Right kidney (tissue), 1 donor: Measurements from ENCODE around the gene P4HA1.

Source experiments
- DNase-seq: peaks from one replicate; pipeline ENCODE4 v3.0.0-alpha.2; 2016

Gene P4HA1

DNA sequence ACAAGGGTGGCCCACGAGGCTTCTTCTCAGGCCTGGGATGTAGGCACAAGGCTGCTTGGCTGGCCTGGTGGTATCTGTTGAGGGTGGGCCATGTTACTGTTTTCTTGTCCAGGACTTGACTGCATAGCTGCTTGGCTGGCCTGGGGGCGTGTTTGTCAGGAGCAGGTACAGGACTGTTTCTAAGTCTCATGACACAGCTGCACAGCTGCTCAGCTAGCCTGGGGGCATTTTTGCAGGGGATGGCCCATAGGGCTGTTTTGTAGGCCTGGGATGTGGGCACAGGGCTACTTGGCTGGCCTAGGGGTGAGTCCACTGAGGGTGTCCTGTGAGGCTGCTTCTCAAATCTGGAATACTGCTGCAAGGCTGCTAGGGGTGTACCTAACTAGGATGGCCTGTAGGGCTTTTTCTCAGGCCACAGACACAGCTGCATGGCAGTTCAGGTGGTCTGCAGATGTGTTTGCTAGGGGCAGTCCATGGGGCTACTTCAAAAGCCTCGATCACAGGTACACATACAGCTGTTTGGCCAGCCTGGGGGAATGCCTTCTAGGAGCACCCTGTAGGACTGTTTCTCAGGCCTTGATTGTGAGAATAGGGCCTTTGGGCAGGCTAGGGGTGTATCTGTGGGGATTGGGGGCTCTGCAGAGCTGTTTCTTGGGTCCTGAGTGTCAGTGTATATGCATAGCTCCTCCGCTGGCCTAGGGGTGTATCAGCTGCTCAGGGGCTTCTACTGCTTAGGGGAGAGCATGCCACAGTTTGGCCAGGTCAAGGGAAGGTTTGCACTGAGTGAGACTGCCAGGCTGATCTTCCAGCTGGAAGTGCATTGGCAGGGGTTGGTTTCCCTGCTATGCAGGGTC is 115.4 kb downstream of the P4HA1 start:
- DNase-seq: no peak

DNA sequence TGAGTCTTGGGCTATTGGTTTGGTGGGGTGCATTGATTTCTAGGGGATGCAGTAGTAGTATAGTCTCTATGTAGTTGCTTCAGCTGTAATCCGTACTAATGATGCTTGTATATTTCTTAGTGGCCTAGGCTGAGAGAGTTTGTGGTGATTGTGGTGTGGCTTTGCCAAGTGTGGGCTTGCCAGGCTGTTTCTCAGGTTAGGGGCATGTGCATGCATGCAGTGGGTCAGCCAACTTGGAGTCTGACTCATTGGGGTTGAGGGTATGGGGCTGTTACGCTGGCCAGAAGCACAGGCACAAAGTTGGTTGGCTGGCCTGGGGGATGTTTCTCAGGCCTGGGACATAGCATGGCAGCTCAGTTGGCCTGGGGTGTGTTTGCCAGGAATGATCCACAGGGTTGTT is 116.3 kb downstream of the P4HA1 start:
- no peak for DNase-seq

DNA sequence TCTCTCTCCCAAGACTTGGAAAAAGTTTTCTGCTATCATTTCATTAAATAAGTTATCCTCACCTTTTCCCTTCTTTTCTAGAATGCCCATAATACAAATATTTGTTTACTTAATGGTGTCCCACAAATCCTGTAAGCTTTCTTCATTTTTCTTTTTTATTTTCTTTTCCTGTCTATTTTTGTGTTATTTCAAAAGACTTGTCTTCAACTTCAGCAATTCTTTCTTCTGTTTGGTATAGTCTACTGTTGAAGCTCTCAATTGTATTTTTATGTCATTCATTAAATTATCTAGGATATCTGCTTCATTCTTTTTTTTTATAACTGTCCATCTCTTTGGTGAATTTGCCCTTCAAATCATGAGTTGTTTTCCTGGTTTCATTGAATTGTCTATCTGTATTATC is 117.0 kb downstream of the P4HA1 start:
- DNase-seq: no peak

DNA sequence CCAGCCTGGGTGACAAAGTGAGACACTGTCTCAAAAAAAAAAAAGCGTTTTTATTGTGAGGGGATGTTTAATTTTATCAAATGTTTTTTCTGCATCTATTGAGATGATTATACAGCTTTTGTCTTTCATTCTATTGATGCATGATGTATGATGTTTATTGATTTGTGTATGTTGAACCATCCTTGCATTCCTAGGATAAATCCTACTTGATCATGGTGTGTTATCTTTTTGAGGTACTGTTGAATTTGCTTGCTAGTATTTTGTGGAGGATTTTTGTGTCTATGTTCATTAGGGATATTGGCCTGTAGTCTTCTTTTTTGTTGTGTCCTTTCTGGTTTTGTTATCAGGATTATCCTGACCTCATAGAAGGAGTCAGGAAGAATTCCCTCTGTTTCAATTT is 119.8 kb downstream of the P4HA1 start:
- DNase-seq: no peak
